Subcutaneous adipose tissue (tissue), 4 donors: ENCODE results near the gene PSMD2. TPM values are rescaled to one million over a fixed set of nuclear protein-coding genes. Genes with fewer than 3 reads are reported as not detected.

Experiments used
- total RNA-seq, 4 donors: library from RNA; depleted of rRNA; stranded (reverse); fragments of >200 nt; gene quantifications; one replicate each; pipeline ENCODE4 v1.1.0, GENCODE V29; 2016
- TF ChIP-seq, protein P1 (sequence below): fragments of 450-650 bp; IDR thresholded peaks from one replicate; pipeline ENCODE4 v1.5.1; 2016; ENCODE audit warnings: low read depth, mild to moderate bottlenecking, control low read depth, antibody characterized with exemption, moderate library complexity

PSMD2 gene
- total RNA-seq, 4 donors from 2014 or later, result 166 to 257 (median 231) TPM

DNA sequence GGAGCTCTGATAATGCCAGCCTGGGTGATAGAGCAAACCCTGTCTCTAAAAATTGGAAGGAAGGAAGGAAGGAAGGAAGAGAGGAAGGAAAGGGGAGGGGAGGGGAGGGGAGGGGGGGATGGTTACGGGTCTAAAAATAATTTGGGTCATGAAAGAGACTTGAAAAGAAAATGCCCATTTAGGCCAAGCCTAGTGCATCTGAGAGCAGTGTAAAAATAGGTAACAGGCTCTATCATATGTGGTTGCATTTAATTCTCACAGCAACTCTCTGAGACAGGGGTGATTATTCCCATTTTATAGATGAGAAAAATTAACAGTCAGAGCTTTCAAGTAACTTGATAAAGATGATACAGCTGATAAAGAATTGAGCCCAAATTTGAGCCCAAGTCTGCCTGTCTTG is 26.8 kb upstream of the PSMD2 start:
- TF ChIP-seq, protein P1, sequence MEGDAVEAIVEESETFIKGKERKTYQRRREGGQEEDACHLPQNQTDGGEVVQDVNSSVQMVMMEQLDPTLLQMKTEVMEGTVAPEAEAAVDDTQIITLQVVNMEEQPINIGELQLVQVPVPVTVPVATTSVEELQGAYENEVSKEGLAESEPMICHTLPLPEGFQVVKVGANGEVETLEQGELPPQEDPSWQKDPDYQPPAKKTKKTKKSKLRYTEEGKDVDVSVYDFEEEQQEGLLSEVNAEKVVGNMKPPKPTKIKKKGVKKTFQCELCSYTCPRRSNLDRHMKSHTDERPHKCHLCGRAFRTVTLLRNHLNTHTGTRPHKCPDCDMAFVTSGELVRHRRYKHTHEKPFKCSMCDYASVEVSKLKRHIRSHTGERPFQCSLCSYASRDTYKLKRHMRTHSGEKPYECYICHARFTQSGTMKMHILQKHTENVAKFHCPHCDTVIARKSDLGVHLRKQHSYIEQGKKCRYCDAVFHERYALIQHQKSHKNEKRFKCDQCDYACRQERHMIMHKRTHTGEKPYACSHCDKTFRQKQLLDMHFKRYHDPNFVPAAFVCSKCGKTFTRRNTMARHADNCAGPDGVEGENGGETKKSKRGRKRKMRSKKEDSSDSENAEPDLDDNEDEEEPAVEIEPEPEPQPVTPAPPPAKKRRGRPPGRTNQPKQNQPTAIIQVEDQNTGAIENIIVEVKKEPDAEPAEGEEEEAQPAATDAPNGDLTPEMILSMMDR, result no peak

DNA sequence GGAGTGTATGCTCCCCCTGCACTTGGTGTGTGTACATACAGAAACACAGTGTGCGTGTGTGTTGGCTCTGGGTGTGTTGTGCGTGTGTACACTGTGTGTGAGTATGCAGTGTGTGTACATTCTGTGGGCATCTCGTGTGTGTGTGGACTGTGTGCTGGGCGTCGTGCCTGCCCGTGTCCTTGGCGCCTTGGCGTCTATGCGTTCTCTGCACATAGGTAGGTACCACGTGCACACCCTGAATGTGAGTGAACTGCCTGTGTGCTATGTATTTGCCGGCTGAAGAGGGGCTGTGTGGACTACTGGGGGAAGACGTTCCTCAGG is 23.7 kb upstream of the PSMD2 start:
- TF ChIP-seq, protein P1, result no peak

DNA sequence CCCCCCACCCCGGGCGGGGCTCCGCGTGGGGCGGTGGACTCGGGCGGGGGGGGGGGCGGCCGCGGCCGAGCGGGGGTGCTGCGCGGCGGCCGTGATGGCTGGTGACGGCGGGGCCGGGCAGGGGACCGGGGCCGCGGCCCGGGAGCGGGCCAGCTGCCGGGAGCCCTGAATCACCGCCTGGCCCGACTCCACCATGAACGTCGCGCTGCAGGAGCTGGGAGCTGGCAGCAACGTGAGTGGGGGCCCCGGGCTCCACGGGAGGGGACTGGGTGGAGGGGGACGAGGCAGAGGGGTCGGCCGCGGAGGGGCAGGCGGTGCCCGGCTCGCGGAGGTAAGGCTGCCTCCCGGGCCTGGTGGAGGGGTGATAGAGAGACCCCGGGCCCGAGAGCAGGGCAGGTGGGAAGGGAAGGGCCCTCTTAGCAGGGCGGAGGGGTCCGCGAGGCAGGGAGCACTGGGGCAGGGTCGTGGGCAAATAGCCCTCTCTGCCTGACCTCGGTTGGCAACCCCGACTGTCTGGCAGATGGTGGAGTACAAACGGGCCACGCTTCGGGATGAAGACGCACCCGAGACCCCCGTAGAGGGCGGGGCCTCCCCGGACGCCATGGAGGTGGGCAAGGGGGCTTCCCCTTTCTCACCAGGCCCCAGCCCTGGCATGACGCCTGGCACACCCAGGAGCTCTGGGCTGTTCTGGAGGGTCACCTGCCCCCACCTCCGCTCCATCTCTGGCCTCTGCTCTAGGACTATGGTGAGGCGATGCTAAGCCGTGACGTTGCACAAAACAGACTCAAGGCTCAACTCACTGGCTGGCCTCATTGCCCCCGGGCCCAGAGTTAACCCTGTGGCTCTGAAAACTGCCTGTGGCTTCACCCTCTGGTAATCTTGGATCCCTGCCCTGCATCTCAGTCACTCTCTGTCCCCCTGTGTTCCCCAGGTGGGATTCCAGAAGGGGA is 22.8 kb upstream of the PSMD2 start, which contains the start of gene ECE2:
TSS of gene ECE2 (plus strand) at position 62 of the 950 bp plus-strand sequence. CDS start at position 194, 132 bp downstream.
- TF ChIP-seq, protein P1, result no peak

DNA sequence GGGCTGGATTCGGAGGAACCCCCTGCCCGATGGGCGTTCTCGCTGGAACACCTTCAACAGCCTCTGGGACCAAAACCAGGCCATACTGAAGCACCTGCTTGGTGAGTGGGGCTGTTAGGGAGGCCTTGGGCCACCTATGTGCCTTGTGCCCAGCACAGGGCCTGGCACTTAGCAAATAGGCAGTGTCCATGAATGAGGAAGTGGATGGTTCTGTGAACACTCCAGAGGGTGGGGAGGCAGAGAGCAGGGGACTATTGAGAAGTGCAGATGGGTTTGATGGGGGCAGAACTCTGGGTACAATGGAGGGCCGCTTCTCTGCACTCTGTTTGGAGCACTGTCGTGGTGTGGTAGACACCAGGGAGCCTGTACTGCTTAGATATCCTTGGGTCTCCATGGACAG is 21.7 kb upstream of the PSMD2 start:
- TF ChIP-seq, protein P1, result no peak

DNA sequence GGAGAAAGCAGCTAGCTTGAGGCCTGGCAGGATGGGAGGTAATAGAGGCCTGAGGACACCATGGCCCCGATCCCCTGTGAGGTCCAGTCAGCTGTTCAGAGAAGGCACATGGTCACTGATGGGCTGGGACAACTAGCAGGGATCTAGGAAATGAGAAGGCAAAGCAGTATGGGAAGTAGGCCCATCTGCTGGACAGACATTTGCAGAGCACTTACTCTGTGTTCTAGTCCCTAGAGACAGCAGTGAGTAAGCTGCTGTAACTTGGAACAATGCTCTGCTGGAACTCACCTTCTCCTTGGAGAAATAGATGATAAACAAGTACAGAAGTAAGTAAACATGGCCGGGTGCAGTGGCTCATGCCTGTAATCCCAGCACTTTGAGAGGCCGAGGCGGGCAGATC is 16.1 kb upstream of the PSMD2 start:
- TF ChIP-seq, protein P1, result no peak

DNA sequence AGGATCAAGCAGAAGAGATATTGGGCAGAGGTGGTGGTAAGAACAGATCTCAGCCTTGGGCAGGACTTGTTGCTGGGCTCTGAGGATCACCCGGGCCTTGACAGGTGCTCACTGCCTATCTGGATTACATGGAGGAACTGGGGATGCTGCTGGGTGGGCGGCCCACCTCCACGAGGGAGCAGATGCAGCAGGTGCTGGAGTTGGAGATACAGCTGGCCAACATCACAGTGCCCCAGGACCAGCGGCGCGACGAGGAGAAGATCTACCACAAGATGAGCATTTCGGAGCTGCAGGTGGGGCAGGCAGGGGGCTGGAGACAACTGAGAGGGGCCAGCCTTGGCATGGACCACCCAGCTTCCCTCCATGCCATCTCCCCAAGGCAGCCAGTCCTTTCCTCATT is 15.4 kb upstream of the PSMD2 start:
- TF ChIP-seq, protein P1, result no peak

DNA sequence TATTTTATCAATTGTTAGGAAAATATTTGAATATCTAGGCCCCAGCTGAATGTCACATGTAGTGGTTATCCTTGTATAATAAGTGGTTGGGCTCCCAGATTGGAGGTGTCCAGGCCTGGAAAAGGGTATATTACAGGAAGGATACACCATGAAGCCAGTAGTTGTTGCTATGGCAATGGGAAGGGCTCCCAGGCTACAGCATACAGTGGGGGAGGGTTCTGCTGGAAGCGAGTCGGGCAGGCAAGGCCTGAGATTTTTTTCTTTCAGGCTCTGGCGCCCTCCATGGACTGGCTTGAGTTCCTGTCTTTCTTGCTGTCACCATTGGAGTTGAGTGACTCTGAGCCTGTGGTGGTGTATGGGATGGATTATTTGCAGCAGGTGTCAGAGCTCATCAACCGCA is 14.3 kb upstream of the PSMD2 start:
- TF ChIP-seq, protein P1, result no peak
